Fibroblast of villous mesenchyme (primary cell): ENCODE results near the gene TSSK2. TPM values are rescaled to one million over a fixed set of nuclear protein-coding genes. Genes with fewer than 3 reads are reported as not detected.

Experiments used
- DNase-seq: peaks from one replicate; pipeline ENCODE4 v3.0.0-alpha.2; 2010; ENCODE audit warnings: low read depth
- H3K4me3 ChIP-seq: 2 replicates; pipeline ENCODE4 v1.5.1; 2011; ENCODE audit warnings: low read depth, mild to moderate bottlenecking, low read length
- CTCF ChIP-seq: IDR thresholded peaks from 2 replicates; pipeline ENCODE4 v1.5.1; 2012; ENCODE audit warnings: low read depth, mild to moderate bottlenecking, low read length; ENCODE audit not compliant: insufficient read depth
- total RNA-seq: library from RNA; depleted of rRNA; stranded (reverse); fragments of >200 nt; gene quantifications from 2 replicates; pipeline ENCODE4 v1.2.3, GENCODE V29; 2012

The TSSK2 gene
- total RNA-seq, 1 donor: not detected

DNA sequence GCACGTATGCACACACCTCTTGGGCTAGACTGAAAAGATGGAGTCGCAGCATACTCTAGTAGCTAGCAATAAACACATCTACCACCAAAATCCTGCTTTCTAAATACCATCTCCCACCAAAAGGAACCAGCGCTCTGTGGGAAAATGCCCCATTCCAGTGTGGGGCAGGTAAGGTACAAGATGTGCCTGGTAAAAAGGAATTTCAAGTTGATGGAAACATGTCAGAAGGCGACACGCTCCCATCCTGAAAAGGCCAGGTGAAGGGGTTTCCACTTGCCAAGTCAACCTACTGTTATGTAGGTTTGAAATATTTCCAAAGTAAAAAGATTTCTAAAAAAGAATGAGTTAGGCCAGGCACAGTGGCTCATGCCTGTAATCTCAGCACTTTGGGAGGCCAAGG, 17.7 kb upstream of the TSSK2 start:
- TF ChIP-seq CTCF: no peak
- DNase-seq: no peak

DNA sequence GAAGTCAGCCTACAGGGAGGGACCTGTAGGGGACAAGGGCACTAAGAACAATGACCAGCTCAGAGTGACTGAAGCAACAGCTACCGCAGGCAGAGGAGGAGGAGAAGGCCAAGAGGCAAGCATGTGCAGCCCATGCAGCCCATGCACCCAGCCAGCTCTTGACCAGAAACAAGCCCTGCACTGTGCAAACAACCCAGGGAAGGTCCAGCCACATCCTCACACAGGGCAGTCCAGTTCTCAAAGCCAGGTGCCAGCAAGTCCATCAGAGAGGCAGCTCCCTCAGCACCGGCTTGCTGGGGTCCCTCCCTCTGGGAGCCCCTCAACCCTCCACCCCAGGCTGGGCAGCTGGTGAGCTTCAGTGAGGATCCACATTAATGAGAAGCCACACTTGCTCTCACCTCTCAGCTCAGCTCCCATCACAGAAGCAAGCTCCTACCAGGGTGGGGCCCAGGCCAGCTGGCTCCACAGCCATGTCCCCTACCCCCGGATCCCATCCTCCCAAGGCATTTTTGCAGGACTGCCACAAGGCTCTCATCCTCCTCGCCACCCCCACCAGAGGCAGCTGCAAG, 16.0 kb upstream of the TSSK2 start:
- no peak for TF ChIP-seq CTCF
- no peak overlapping the region for H3K4me3 ChIP-seq
- no peak for DNase-seq

More for the DNA sequence above, 17.7 kb upstream of the TSSK2 start:
- no peak overlapping the region for H3K4me3 ChIP-seq

DNA sequence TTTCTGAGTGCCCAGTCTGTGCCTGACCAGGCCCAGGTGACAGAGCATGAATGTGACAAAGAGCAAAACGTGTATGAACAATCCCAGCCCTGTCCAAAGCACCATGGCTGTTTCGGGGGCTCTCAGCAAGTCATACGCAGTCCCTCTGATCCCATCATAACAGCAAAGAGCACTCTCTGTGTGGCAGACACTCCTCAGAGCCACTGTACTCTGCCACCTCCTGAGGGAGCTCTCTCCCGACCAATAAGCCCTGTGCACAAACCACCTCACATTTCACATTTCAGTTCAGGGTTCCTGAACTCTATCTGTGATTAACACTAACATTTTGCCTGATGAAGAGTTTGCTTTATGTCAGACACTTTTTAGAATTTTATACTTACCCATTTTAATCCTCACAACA, 15.5 kb upstream of the TSSK2 start:
- TF ChIP-seq CTCF: no peak
- no peak for DNase-seq
- no peak overlapping the region for H3K4me3 ChIP-seq

DNA sequence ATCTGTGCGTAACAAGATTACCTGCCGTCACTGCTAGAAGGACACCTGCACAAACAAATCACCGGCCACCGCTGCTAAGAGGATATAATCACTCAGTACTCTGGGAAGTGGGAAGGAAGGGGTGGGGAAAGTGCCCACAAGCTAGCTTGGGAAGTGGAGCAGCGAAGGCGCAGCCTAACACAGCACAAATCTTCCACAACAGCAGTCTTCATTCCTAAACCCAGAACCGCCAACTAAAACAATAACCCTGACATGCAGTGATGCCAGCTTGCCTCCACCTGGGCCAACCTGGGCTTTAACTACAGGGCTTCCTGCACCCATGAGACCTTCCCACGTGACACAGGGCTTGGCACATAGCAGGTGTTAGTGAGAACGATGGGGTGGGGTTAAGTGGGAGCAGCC, 14.0 kb upstream of the TSSK2 start:
- TF ChIP-seq CTCF: no peak
- DNase-seq: no peak
- no peak overlapping the region for H3K4me3 ChIP-seq

GRCh38 chr22:19118329-19118880, 12.7 kb upstream of the TSSK2 start:
- no peak overlapping the region for H3K4me3 ChIP-seq
- no peak for DNase-seq
- TF ChIP-seq CTCF: no peak

GRCh38 chr22:19119949-19120348, 11.2 kb upstream of the TSSK2 start:
- no peak for DNase-seq

More at GRCh38 chr22:19119949-19120348, 11.2 kb upstream of the TSSK2 start:
- H3K4me3 ChIP-seq: no peak overlapping the region
- no peak for TF ChIP-seq CTCF
